Measurements from ENCODE around the gene PIK3R5. TPM values are rescaled to one million over a fixed set of nuclear protein-coding genes. Genes with fewer than 3 reads are reported as not detected.
A peak's percentile ranks its signal among the peaks of the same experiment; 100 is the strongest.

The PIK3R5 gene
- total RNA-seq, 1 donor from 2014 or later: 42.0 TPM

GRCh38 chr17:8855477-8856204, 109.9 kb downstream of the PIK3R5 start:
- DNase-seq (ENCODE audit: low spot score in 2 of 2): peak in 1 of 2 donors; percentile 9
- no peak overlapping the region for H3K4me3 ChIP-seq
- no peaks in the 10 kb centered on the region for H3K9me3 ChIP-seq
- H3K27me3 ChIP-seq: no peaks in the 10 kb centered on the region
- intact Hi-C loops (cut with DNase I): no loop called here
- TF ChIP-seq, protein P1, sequence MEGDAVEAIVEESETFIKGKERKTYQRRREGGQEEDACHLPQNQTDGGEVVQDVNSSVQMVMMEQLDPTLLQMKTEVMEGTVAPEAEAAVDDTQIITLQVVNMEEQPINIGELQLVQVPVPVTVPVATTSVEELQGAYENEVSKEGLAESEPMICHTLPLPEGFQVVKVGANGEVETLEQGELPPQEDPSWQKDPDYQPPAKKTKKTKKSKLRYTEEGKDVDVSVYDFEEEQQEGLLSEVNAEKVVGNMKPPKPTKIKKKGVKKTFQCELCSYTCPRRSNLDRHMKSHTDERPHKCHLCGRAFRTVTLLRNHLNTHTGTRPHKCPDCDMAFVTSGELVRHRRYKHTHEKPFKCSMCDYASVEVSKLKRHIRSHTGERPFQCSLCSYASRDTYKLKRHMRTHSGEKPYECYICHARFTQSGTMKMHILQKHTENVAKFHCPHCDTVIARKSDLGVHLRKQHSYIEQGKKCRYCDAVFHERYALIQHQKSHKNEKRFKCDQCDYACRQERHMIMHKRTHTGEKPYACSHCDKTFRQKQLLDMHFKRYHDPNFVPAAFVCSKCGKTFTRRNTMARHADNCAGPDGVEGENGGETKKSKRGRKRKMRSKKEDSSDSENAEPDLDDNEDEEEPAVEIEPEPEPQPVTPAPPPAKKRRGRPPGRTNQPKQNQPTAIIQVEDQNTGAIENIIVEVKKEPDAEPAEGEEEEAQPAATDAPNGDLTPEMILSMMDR (IDR thresholded peaks at IDR 0.05): no peak
- no peaks in the 10 kb centered on the region for H3K4me1 ChIP-seq
- H3K27ac ChIP-seq: no peak overlapping the region
- no peaks in the 10 kb centered on the region for H3K36me3 ChIP-seq

- H3K4me3 ChIP-seq: no peak overlapping the region
- TF ChIP-seq, protein P1 (IDR thresholded peaks at IDR 0.05): no peak
- no peaks in the 10 kb centered on the region for H3K27me3 ChIP-seq
- H3K36me3 ChIP-seq: no peaks in the 10 kb centered on the region
- intact Hi-C loops (cut with DNase I): no loop called here
- no peaks in the 10 kb centered on the region for H3K4me1 ChIP-seq
- H3K9me3 ChIP-seq: no peaks in the 10 kb centered on the region
- no peak for DNase-seq (ENCODE audit: low spot score in 2 of 2)
- no peak overlapping the region for H3K27ac ChIP-seq
Observed at GRCh38 chr17:8851600-8851999, 113.9 kb downstream of the PIK3R5 start.

GRCh38 chr17:8849311-8850041, 116.0 kb downstream of the PIK3R5 start:
- no peaks in the 10 kb centered on the region for H3K36me3 ChIP-seq
- H3K4me3 ChIP-seq: no peak overlapping the region
- DNase-seq (ENCODE audit: low spot score in 2 of 2): peak in 1 of 2 donors; percentile 24
- no peaks in the 10 kb centered on the region for H3K9me3 ChIP-seq
- no peaks in the 10 kb centered on the region for H3K27me3 ChIP-seq
- no peak overlapping the region for H3K27ac ChIP-seq
- TF ChIP-seq, protein P1 (IDR thresholded peaks at IDR 0.05): no peak
- intact Hi-C loops (cut with DNase I): no loop called here
- no peaks in the 10 kb centered on the region for H3K4me1 ChIP-seq

DNA sequence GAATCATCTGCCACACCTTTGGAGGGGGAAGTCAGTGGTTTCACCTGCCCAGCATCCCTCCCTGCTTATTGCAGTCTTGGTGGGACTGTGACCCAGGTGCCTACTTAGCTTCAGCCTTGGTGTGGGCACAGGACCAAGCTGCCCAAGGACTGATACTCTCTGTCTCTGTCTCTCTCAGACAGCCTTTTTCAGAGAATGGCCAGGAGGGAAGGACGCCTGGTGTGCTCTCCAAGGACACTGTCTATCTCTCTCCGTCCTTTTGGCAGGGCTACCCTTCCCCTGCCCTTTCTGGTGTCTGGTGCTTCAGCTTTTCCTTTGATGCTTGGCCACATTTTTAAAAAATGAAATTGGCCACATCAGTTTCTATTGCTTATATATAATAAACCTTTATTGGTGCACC, 117.6 kb downstream of the PIK3R5 start:
- DNase-seq (ENCODE audit: low spot score in 2 of 2): peak in 1 of 2 donors; percentile 5
- TF ChIP-seq, protein P1 (IDR thresholded peaks at IDR 0.05): no peak
- no peaks in the 10 kb centered on the region for H3K9me3 ChIP-seq
- no peaks in the 10 kb centered on the region for H3K27me3 ChIP-seq
- no peaks in the 10 kb centered on the region for H3K36me3 ChIP-seq
- no peak overlapping the region for H3K27ac ChIP-seq
- intact Hi-C loops (cut with DNase I): no loop called here
- H3K4me3 ChIP-seq: no peak overlapping the region
- no peaks in the 10 kb centered on the region for H3K4me1 ChIP-seq

- Histone ChIP-seq H3K4me1 (no peaks in the 10 kb centered on the region), H3K27ac (no peak overlapping the region), H3K27me3 (no peaks in the 10 kb centered on the region), H3K4me3 (no peak overlapping the region), H3K9me3 (no peaks in the 10 kb centered on the region), H3K36me3 (no peaks in the 10 kb centered on the region)
- TF ChIP-seq, protein P1 (IDR thresholded peaks at IDR 0.05): no peak
- DNase-seq (ENCODE audit: low spot score in 2 of 2): peak in 1 of 2 donors; percentile 18
- intact Hi-C loops (cut with DNase I): no loop called here
Observed at GRCh38 chr17:8846768-8847211, 118.7 kb downstream of the PIK3R5 start.

Measured in ascending aorta (tissue), 2 donors.